ENCODE data around the gene JAZF1.

JAZF1 gene

DNA sequence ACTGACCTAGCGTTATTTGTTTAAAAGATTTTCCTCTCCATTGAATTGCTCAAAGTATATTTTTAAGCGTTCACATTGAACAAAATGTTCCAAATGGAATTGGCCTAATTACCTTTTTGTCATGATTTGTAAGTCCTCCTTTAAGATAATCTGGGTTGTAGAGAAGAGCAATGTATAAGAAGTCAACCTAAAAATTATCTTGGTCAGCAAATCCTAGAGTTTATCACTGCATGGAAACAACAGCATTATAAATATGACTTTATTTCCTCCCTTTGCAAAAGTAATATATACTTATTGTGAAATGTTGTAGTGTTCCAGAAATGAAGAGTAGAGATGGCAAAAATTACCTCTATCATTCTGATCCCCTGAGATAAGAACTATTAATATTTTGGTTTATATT is 381.4 kb downstream of the JAZF1 start:
- no peak for ATAC-seq
- no peak for TF ChIP-seq TCF4 (CRISPR knock-in tag; IDR thresholded peaks at IDR 0.05; ENCODE audit: borderline replicate concordance)
- TF ChIP-seq GLIS3 (CRISPR knock-in tag; IDR thresholded peaks at IDR 0.05) = no peak
- TF ChIP-seq ZFP30 (CRISPR knock-in tag; IDR thresholded peaks at IDR 0.05) = no peak
- TF ChIP-seq, protein P1, sequence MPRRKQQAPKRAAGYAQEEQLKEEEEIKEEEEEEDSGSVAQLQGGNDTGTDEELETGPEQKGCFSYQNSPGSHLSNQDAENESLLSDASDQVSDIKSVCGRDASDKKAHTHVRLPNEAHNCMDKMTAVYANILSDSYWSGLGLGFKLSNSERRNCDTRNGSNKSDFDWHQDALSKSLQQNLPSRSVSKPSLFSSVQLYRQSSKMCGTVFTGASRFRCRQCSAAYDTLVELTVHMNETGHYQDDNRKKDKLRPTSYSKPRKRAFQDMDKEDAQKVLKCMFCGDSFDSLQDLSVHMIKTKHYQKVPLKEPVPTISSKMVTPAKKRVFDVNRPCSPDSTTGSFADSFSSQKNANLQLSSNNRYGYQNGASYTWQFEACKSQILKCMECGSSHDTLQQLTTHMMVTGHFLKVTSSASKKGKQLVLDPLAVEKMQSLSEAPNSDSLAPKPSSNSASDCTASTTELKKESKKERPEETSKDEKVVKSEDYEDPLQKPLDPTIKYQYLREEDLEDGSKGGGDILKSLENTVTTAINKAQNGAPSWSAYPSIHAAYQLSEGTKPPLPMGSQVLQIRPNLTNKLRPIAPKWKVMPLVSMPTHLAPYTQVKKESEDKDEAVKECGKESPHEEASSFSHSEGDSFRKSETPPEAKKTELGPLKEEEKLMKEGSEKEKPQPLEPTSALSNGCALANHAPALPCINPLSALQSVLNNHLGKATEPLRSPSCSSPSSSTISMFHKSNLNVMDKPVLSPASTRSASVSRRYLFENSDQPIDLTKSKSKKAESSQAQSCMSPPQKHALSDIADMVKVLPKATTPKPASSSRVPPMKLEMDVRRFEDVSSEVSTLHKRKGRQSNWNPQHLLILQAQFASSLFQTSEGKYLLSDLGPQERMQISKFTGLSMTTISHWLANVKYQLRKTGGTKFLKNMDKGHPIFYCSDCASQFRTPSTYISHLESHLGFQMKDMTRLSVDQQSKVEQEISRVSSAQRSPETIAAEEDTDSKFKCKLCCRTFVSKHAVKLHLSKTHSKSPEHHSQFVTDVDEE (CRISPR knock-in tag; IDR thresholded peaks at IDR 0.05) = no peak

DNA sequence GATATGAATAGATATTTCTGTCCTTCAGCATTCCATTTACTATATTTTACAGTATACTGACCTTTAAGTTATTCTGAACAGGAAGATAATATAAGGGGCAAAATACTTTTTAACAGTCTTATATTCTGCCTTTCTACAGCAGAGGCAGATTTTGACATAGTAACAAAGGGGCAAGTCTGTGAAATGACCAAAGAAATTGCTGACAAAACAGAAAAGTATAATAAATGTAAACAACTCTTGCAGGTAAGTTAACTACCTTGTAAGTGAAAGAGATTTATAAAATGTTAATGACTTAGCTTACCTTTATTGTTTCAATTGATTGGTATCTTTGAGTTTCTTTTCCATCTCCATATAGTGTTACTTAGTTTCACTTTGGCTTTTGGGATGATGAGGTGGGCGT is 384.6 kb downstream of the JAZF1 start:
- TF ChIP-seq, protein P2, sequence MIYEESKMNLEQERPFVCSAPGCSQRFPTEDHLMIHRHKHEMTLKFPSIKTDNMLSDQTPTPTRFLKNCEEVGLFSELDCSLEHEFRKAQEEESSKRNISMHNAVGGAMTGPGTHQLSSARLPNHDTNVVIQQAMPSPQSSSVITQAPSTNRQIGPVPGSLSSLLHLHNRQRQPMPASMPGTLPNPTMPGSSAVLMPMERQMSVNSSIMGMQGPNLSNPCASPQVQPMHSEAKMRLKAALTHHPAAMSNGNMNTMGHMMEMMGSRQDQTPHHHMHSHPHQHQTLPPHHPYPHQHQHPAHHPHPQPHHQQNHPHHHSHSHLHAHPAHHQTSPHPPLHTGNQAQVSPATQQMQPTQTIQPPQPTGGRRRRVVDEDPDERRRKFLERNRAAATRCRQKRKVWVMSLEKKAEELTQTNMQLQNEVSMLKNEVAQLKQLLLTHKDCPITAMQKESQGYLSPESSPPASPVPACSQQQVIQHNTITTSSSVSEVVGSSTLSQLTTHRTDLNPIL (CRISPR knock-in tag; IDR thresholded peaks at IDR 0.05; ENCODE audit: low read depth) = no peak
- no peak for TF ChIP-seq ISL1 (CRISPR knock-in tag; IDR thresholded peaks at IDR 0.05)
- TF ChIP-seq OSR1 (CRISPR knock-in tag; IDR thresholded peaks at IDR 0.05) = no peak
- TF ChIP-seq SNAI2 (CRISPR knock-in tag; IDR thresholded peaks at IDR 0.05) = no peak
- TF ChIP-seq ZFP30 (CRISPR knock-in tag; IDR thresholded peaks at IDR 0.05) = no peak
- no peak for ATAC-seq

DNA sequence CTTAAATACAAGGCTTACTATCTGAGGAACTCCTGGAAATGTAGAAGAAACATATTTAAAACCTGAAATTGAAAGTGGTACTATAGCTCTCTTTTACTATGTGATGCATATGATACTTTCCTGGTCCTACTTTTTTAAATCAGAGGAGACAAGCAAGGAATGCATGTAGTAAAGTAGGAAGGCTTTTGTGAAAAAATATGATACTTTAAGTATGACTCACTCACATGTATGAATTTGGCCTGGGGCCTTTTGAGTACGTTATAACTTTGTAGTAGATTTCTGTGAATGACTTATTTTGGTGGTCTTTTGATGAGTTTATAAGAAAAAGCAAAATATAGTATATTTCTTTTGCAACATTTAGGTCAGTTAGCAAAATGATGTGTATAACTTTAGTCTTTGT is 386.8 kb downstream of the JAZF1 start:
- TF ChIP-seq ISL1 (CRISPR knock-in tag; IDR thresholded peaks at IDR 0.05) = no peak
- no peak for TF ChIP-seq OSR1 (CRISPR knock-in tag; IDR thresholded peaks at IDR 0.05)
- ATAC-seq = peak; percentile 98

DNA sequence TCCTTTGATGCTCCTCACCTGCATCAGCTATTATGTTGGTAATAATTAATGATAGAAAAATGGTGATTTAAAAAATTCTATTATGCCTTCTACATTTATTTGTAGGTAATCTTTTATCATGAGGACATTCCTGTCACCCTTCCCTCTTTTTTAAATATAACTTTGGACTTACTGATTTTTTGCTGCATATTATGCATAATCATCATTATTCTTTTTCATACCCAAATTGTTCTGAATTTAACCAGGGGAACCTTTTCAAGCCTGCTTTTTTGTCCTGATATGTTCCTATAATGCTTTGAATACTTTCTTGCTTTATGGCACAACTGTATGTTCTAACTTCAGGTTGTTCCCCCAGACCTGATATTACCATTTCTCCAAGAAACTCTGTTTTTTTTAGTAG is 392.2 kb downstream of the JAZF1 start:
- TF ChIP-seq ZNF8 (CRISPR knock-in tag; IDR thresholded peaks at IDR 0.05) = no peak
- no peak for TF ChIP-seq ZNF70 (CRISPR knock-in tag; IDR thresholded peaks at IDR 0.05)
- TF ChIP-seq ZNF565 (CRISPR knock-in tag; conservative IDR thresholded peaks at IDR 0.05; ENCODE audit: low read depth) = no peak
- TF ChIP-seq, protein P3, sequence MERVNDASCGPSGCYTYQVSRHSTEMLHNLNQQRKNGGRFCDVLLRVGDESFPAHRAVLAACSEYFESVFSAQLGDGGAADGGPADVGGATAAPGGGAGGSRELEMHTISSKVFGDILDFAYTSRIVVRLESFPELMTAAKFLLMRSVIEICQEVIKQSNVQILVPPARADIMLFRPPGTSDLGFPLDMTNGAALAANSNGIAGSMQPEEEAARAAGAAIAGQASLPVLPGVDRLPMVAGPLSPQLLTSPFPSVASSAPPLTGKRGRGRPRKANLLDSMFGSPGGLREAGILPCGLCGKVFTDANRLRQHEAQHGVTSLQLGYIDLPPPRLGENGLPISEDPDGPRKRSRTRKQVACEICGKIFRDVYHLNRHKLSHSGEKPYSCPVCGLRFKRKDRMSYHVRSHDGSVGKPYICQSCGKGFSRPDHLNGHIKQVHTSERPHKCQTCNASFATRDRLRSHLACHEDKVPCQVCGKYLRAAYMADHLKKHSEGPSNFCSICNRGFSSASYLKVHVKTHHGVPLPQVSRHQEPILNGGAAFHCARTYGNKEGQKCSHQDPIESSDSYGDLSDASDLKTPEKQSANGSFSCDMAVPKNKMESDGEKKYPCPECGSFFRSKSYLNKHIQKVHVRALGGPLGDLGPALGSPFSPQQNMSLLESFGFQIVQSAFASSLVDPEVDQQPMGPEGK (CRISPR knock-in tag; IDR thresholded peaks at IDR 0.05; ENCODE audit: borderline replicate concordance) = no peak
- no peak for TF ChIP-seq SNAI2 (CRISPR knock-in tag; IDR thresholded peaks at IDR 0.05)
- TF ChIP-seq ZFP3 (CRISPR knock-in tag; IDR thresholded peaks at IDR 0.05) = no peak
- no peak for TF ChIP-seq PPARA (CRISPR knock-in tag; IDR thresholded peaks at IDR 0.05; ENCODE audit: borderline replicate concordance)
- no peak for TF ChIP-seq RARB (CRISPR knock-in tag; IDR thresholded peaks at IDR 0.05)
- no peak for TF ChIP-seq TOX (CRISPR knock-in tag; IDR thresholded peaks at IDR 0.05; ENCODE audit: borderline replicate concordance)
- TF ChIP-seq, protein P2 (CRISPR knock-in tag; IDR thresholded peaks at IDR 0.05; ENCODE audit: low read depth) = no peak
- TF ChIP-seq ZC3H10 (CRISPR knock-in tag; IDR thresholded peaks at IDR 0.05) = no peak
- no peak for TF ChIP-seq ARNTL (CRISPR knock-in tag; IDR thresholded peaks at IDR 0.05; ENCODE audit: borderline replicate concordance, low read depth)
- no peak for TF ChIP-seq ESRRG (CRISPR knock-in tag; IDR thresholded peaks at IDR 0.05)
- no peak for TF ChIP-seq TCF4 (CRISPR knock-in tag; IDR thresholded peaks at IDR 0.05; ENCODE audit: borderline replicate concordance)
- no peak for TF ChIP-seq CSDC2 (CRISPR knock-in tag; IDR thresholded peaks at IDR 0.05)
- no peak for TF ChIP-seq ISL1 (CRISPR knock-in tag; IDR thresholded peaks at IDR 0.05)
- no peak for TF ChIP-seq BACH2 (CRISPR knock-in tag; IDR thresholded peaks at IDR 0.05; ENCODE audit: borderline replicate concordance)
- no peak for TF ChIP-seq GLIS3 (CRISPR knock-in tag; IDR thresholded peaks at IDR 0.05)
- TF ChIP-seq OSR1 (CRISPR knock-in tag; IDR thresholded peaks at IDR 0.05) = no peak
- ATAC-seq = no peak
